Measurements from ENCODE around the gene MFN2.

Gene MFN2

DNA sequence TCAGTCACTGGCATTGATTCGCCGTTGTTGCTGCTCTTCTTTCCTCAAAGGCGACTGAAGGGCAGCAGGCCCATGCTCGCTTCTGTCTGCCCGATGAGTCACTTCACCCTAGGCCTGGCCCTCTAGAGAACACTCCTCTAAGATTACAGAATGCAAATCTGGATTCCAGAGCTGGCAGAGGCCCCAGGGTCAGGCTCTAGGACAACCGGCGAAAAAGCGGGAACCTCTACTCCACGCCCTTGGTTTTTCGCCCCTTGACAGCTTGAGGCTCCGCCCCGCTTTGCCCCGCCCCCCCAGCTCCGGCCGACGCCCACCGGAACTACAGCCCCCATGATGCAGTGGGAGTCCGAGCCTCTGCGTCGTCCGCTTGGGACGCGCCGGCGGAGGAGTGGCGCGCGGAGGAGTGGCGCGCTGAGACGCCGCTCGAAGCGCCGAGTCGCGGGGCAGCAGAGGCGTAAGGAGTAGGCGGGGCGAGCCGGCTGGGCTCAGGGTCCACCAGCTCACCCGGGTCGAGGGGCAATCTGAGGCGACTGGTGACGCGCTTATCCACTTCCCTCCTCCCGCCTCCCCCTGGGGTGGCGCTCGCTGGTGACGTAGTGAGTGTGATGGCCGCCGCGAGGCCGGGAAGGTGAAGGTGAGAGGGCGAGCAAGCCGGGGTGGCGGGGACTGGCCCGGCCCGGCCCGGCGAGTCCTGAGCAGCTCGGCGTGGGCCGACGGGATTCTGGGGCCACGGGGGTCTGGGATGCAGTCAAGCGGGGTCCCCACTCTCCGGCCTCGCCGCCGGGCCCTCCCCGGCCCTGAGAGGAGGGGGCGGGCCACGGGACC lies at the start of gene MFN2:
TSS of gene MFN2 (plus strand) at position 594 of the 825 bp plus-strand sequence. CDS start 8,725 bp downstream, outside the sequence.
- peak within 1 kb of the TSS; percentile 83 for H3K27ac ChIP-seq (ENCODE audit: low read length)
- peak; percentile 93 for DNase-seq
- H3K4me1 ChIP-seq (ENCODE audit: low read length) = peaks cover 8% of the 10 kb centered on the region; the same call in 1 of the 2 replicates
- H3K9me3 ChIP-seq (replicated peaks; ENCODE audit: insufficient read depth, low read length) = no peaks in the 10 kb centered on the region
- TF ChIP-seq CTCF (IDR thresholded peaks at IDR 0.05; ENCODE audit: low read length) (no peak), EZH2phosphoT487 (IDR thresholded peaks at IDR 0.05; ENCODE audit: low read length) (no peak), EZH2 (optimal IDR thresholded peaks at IDR 0.05; ENCODE audit: low read depth, low read length) (no peak)
- H3F3A ChIP-seq (ENCODE audit: insufficient read depth, low read length) = no peaks in the 10 kb centered on the region
- peak within 1 kb of the TSS; percentile 68 for H3K4me2 ChIP-seq (ENCODE audit: low read depth, low read length)
- H4K20me1 ChIP-seq (ENCODE audit: insufficient read depth, low read length) = no peaks in the 10 kb centered on the region
- peak within 1 kb of the TSS; percentile 67 for H2AFZ ChIP-seq (ENCODE audit: low read length)
- no peaks in the 10 kb centered on the region for H3K27me3 ChIP-seq (replicated peaks; ENCODE audit: insufficient read depth, low read length)
- H3K9ac ChIP-seq (ENCODE audit: low read length) = peak within 1 kb of the TSS; percentile 94
- peak within 1 kb of the TSS; percentile 99 for H3K4me3 ChIP-seq (ENCODE audit: low read length)
- peaks cover 49% of the 10 kb centered on the region for H3K79me2 ChIP-seq (ENCODE audit: low read length)
- H3K36me3 ChIP-seq (replicated peaks; ENCODE audit: insufficient read depth, low read length) = no peaks in the 10 kb centered on the region
- H3K9me2 ChIP-seq (replicated peaks; ENCODE audit: insufficient read depth, low read length) = no peaks in the 10 kb centered on the region

DNA sequence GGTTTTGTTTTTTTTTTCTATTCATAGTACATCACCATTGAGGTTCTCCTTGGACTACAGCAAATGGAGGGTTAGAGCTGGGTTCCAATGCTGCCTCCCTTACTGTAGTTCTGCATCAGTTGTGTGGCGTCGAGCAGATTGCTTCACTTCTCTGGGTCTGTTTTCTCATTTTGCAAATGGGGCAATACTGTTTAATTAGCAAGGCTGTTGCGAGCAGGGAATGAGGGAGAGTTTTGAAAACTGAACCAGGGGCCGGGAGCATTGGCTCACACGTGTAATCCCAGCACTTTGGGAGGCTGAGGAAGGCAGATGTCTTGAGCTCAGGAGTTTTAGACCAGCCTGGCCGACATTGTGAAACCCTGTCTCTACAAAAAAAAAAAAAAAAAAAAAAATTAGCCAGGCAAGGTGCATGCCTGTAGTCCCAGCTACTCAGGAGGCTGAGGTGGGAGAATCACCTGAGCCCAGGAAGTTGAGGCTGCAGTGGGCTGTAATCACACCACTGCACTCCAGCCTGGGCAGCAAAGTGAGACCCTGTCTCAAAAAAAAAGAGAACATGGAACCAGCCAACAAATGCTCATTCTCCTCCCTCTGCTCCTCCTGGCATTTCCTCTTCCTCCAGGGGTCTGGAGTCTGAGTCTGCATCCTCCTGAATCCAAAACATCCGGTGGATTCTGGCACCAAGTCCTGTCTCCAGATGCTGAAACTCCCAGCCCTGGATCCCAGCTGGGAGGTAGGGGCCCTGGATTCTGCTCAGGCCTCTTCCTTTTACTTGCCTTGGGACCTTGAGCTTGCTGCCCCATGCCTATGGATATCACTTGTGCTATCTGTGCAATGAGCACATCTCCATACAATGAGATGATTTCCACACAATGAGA lies 49.4 kb upstream of the MFN2 start:
- Histone ChIP-seq H3K27ac (ENCODE audit: low read length) (no peak overlapping the region), H3F3A (ENCODE audit: insufficient read depth, low read length) (no peaks in the 10 kb centered on the region), H3K9ac (ENCODE audit: low read length) (no peak overlapping the region), H3K27me3 (replicated peaks; ENCODE audit: insufficient read depth, low read length) (no peaks in the 10 kb centered on the region), H3K4me2 (ENCODE audit: low read depth, low read length) (no peak overlapping the region), H2AFZ (ENCODE audit: low read length) (no peak overlapping the region), H3K36me3 (replicated peaks; ENCODE audit: insufficient read depth, low read length) (no peaks in the 10 kb centered on the region), H4K20me1 (ENCODE audit: insufficient read depth, low read length) (no peaks in the 10 kb centered on the region), H3K4me1 (ENCODE audit: low read length) (peaks cover 10% of the 10 kb centered on the region), H3K79me2 (ENCODE audit: low read length) (peaks cover 7% of the 10 kb centered on the region), H3K9me3 (replicated peaks; ENCODE audit: insufficient read depth, low read length) (no peaks in the 10 kb centered on the region), H3K9me2 (replicated peaks; ENCODE audit: insufficient read depth, low read length) (no peaks in the 10 kb centered on the region), H3K4me3 (ENCODE audit: low read length) (no peak overlapping the region)
- TF ChIP-seq EZH2phosphoT487 (IDR thresholded peaks at IDR 0.05; ENCODE audit: low read length) (no peak), CTCF (IDR thresholded peaks at IDR 0.05; ENCODE audit: low read length) (no peak), EZH2 (optimal IDR thresholded peaks at IDR 0.05; ENCODE audit: low read depth, low read length) (no peak)
- no peak for DNase-seq

- DNase-seq = no peak
- H3K36me3 ChIP-seq (replicated peaks; ENCODE audit: insufficient read depth, low read length) = no peaks in the 10 kb centered on the region
- peaks cover 10% of the 10 kb centered on the region for H3K4me1 ChIP-seq (ENCODE audit: low read length)
- no peaks in the 10 kb centered on the region for H3K9me2 ChIP-seq (replicated peaks; ENCODE audit: insufficient read depth, low read length)
- no peak overlapping the region for H3K27ac ChIP-seq (ENCODE audit: low read length)
- H3K4me2 ChIP-seq (ENCODE audit: low read depth, low read length) = no peak overlapping the region
- no peaks in the 10 kb centered on the region for H3K9me3 ChIP-seq (replicated peaks; ENCODE audit: insufficient read depth, low read length)
- H4K20me1 ChIP-seq (ENCODE audit: insufficient read depth, low read length) = no peaks in the 10 kb centered on the region
- no peak overlapping the region for H3K9ac ChIP-seq (ENCODE audit: low read length)
- H3K4me3 ChIP-seq (ENCODE audit: low read length) = no peak overlapping the region
- TF ChIP-seq EZH2 (optimal IDR thresholded peaks at IDR 0.05; ENCODE audit: low read depth, low read length) (no peak), CTCF (IDR thresholded peaks at IDR 0.05; ENCODE audit: low read length) (no peak), EZH2phosphoT487 (IDR thresholded peaks at IDR 0.05; ENCODE audit: low read length) (no peak)
- no peak overlapping the region for H2AFZ ChIP-seq (ENCODE audit: low read length)
- H3K79me2 ChIP-seq (ENCODE audit: low read length) = peaks cover 7% of the 10 kb centered on the region
- no peaks in the 10 kb centered on the region for H3K27me3 ChIP-seq (replicated peaks; ENCODE audit: insufficient read depth, low read length)
- no peaks in the 10 kb centered on the region for H3F3A ChIP-seq (ENCODE audit: insufficient read depth, low read length)
Observed at GRCh38 chr1:11931845-11932244, 48.4 kb upstream of the MFN2 start.
